ENCODE results near the gene TRPV5. TPM values are rescaled to one million over a fixed set of nuclear protein-coding genes. Genes with fewer than 3 reads are reported as not detected.
"Not testable (repeated sequence)": the region's sequence is repeated elsewhere in the genome, so short reads cannot be mapped to it uniquely, and the experiment has no call there.

The TRPV5 gene
- total RNA-seq (not detected), polyA plus RNA-seq (not detected)
- long read RNA-seq, donor 1 = 0 reads
- long read RNA-seq, donor 2 = 0 reads

DNA sequence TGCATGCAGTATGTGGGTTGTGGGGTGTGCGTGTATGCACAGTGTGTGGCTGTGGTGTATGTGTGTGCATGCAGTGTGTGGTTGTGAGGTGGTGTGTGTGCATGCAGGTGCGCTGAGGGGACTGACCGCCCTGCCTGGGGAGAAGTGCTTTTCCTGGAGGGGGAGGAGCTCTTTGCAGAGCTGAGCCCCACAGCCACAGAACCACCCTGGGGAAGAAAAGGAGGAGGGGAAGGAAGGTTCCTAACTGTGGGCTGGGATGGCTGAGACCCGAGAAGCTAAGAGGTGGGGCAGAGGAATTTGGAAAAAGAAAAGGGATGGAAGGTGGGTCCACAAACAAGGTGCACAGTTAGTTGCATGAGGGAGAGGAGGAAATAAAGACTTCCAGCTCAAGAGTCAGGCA, at the start of gene TRPV5:
Gene TRPV5 (minus strand): TSS at position 123 of the 400 bp plus-strand sequence. CDS start 287 bp downstream, outside the sequence.
- ATAC-seq (ENCODE audit: low FRiP score) (no peak), DNase-seq (no peak)
- no peaks in the 10 kb centered on the region for H3K36me3 ChIP-seq (ENCODE audit: control insufficient read depth in 1 of 2, insufficient read depth in 2 of 2, low read length in 1 of 2)
- no peaks in the 10 kb centered on the region for H3K4me1 ChIP-seq (ENCODE audit: control insufficient read depth in 1 of 2, insufficient read depth in 2 of 2, low read length in 2 of 2)
- intact Hi-C loops (cut with DNase I) = no loop called here
- no peak within 1 kb of the TSS for H3K27ac ChIP-seq (ENCODE audit: low read depth in 1 of 2, low read length in 2 of 2)
- WGBS, 2 donors = 62 to 72% methylated on average over 4 of the region's 4 CpGs
- H3K4me3 ChIP-seq (ENCODE audit: low read length in 2 of 2) = no peak within 1 kb of the TSS
- H3K27me3 ChIP-seq (ENCODE audit: control insufficient read depth in 1 of 2, insufficient read depth in 2 of 2, low read length in 1 of 2) = no peaks in the 10 kb centered on the region
- no peaks in the 10 kb centered on the region for H3K9me3 ChIP-seq (ENCODE audit: control insufficient read depth, low read length)

DNA sequence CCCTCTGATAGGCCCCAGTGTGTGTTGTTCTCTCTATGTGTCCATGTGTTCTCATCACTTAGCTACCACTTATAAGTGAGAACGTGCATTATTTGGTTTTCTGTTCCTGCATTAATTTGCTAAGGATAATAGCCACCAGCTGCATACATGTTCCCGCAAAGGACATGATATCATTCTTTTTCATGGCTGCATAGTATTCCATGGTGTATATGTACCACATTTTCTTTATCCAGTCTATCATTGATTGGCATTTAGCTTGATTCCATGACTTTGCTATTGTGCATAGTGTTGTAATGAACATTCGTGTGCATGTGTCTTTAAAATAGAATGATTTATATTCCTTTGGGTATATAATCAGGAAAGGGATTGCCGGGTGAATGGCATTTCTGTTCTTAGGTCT, 44.9 kb upstream of the TRPV5 start:
- intact Hi-C loops (cut with DNase I); H3K36me3 ChIP-seq (ENCODE audit: control insufficient read depth in 1 of 2, insufficient read depth in 2 of 2, low read length in 1 of 2); ATAC-seq (ENCODE audit: low FRiP score); H3K4me1 ChIP-seq (ENCODE audit: control insufficient read depth in 1 of 2, insufficient read depth in 2 of 2, low read length in 2 of 2); H3K27ac ChIP-seq (ENCODE audit: low read depth in 1 of 2, low read length in 2 of 2); DNase-seq; H3K4me3 ChIP-seq (ENCODE audit: low read length in 2 of 2); H3K9me3 ChIP-seq (ENCODE audit: control insufficient read depth, low read length); H3K27me3 ChIP-seq (ENCODE audit: control insufficient read depth in 1 of 2, insufficient read depth in 2 of 2, low read length in 1 of 2): not testable (repeated sequence)
- WGBS, 2 donors = 81 to 85% methylated on average over 4 of the region's 4 CpGs

- intact Hi-C loops (cut with DNase I) = no loop called here
- Histone ChIP-seq H3K27me3 (ENCODE audit: control insufficient read depth in 1 of 2, insufficient read depth in 2 of 2, low read length in 1 of 2) (no peaks in the 10 kb centered on the region), H3K4me1 (ENCODE audit: control insufficient read depth in 1 of 2, insufficient read depth in 2 of 2, low read length in 2 of 2) (no peaks in the 10 kb centered on the region), H3K4me3 (ENCODE audit: low read length in 2 of 2) (no peak overlapping the region), H3K36me3 (ENCODE audit: control insufficient read depth in 1 of 2, insufficient read depth in 2 of 2, low read length in 1 of 2) (no peaks in the 10 kb centered on the region), H3K9me3 (ENCODE audit: control insufficient read depth, low read length) (no peaks in the 10 kb centered on the region), H3K27ac (ENCODE audit: low read depth in 1 of 2, low read length in 2 of 2) (no peak overlapping the region)
- WGBS, 2 donors = 71 to 81% methylated on average over 3 of the region's 3 CpGs
- ATAC-seq (ENCODE audit: low FRiP score) (no peak), DNase-seq (no peak)
These were observed 41.1 kb upstream of the TRPV5 start for GRCh38 chr7:142974626-142975025.

GRCh38 chr7:142969183-142969582, 35.6 kb upstream of the TRPV5 start:
- H3K27ac ChIP-seq (ENCODE audit: low read depth in 1 of 2, low read length in 2 of 2) = no peak overlapping the region
- no peaks in the 10 kb centered on the region for H3K4me1 ChIP-seq (ENCODE audit: control insufficient read depth in 1 of 2, insufficient read depth in 2 of 2, low read length in 2 of 2)
- 41 to 50% methylated on average over 4 of the region's 4 CpGs for WGBS, 2 donors
- peaks cover 1% of the 10 kb centered on the region for H3K9me3 ChIP-seq (ENCODE audit: control insufficient read depth, low read length)
- ATAC-seq (ENCODE audit: low FRiP score) (no peak), DNase-seq (no peak)
- intact Hi-C loops (cut with DNase I) = no loop called here
- H3K4me3 ChIP-seq (ENCODE audit: low read length in 2 of 2) = no peak overlapping the region
- H3K36me3 ChIP-seq (ENCODE audit: control insufficient read depth in 1 of 2, insufficient read depth in 2 of 2, low read length in 1 of 2) = no peaks in the 10 kb centered on the region
- peaks cover 0 to 3% of the 10 kb centered on the region in 2 donors for H3K27me3 ChIP-seq (ENCODE audit: control insufficient read depth in 1 of 2, insufficient read depth in 2 of 2, low read length in 1 of 2)

DNA sequence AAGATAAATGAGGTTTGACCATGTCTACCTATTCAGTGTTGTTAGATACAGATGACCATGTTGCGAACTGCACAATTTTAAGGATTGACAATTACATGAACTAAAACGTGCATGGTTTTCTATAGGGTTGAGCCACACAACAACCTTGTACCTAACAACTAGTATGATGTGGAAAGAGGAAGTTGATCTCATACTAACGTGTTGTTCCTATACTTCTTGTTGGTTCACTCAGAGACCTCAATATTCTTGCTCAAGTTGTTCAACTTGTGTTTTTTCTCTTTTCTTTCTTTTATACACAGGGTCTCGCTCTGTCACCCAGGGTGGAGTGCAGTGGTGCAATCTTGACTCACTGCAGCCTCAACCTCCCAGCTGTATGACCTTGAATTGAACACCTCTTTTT, 34.7 kb upstream of the TRPV5 start:
- WGBS, 2 donors = 82 to 87% methylated on average over 4 of the region's 4 CpGs
- intact Hi-C loops (cut with DNase I) = no loop called here

DNA sequence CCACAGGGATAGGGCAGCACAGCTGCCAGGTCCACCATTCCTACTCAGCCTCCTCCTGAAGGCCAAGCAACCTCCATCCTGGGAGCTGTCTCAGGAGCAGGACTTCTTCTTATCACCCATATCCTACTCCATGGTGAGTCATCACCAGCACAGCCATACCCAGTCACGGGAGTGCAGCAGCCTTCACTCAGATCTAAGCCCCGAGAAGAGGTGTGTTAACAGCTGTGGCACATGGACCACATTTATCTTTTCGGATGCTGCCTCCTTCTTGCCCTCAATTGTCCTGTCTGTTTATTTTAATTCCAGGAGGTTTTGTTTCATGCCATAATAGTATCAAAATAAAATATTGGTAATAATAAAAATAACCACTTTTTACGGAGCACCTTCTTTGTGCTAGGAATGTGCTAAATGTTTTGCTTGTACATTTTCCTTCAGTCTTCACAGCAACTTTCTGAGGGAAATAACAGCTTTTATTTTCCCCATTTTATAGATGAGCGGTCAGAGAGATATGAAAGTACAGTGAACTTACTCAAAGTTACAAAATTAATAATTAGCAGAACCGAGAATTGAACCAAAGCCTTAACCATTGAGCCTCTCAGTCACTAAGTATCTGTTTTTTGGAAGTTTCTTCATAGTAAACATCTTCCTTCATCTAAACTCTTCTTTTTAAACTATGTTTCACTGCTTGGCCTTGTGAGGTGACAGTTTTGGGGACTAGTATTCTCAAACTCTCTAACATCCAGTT, 31.1 kb upstream of the TRPV5 start:
- H3K27me3 ChIP-seq (ENCODE audit: control insufficient read depth in 1 of 2, insufficient read depth in 2 of 2, low read length in 1 of 2) = peaks cover 0 to 3% of the 10 kb centered on the region in 2 donors
- ATAC-seq (ENCODE audit: low FRiP score) (no peak), DNase-seq (no peak)
- no peak overlapping the region for H3K27ac ChIP-seq (ENCODE audit: low read depth in 1 of 2, low read length in 2 of 2)
- no peaks in the 10 kb centered on the region for H3K36me3 ChIP-seq (ENCODE audit: control insufficient read depth in 1 of 2, insufficient read depth in 2 of 2, low read length in 1 of 2)
- no peaks in the 10 kb centered on the region for H3K4me1 ChIP-seq (ENCODE audit: control insufficient read depth in 1 of 2, insufficient read depth in 2 of 2, low read length in 2 of 2)
- H3K9me3 ChIP-seq (ENCODE audit: control insufficient read depth, low read length) = peaks cover 1% of the 10 kb centered on the region
- H3K4me3 ChIP-seq (ENCODE audit: low read length in 2 of 2) = no peak overlapping the region
- 74 to 79% methylated on average over 6 of the region's 6 CpGs for WGBS, 2 donors
- intact Hi-C loops (cut with DNase I) = loop anchor here in 1 of 2 donors (2.0 kb wide), 1 partner anchor 20 kb away; no protein-coding TSS in a partner anchor

More for the DNA sequence above, 34.7 kb upstream of the TRPV5 start:
- Histone ChIP-seq H3K4me1 (ENCODE audit: control insufficient read depth in 1 of 2, insufficient read depth in 2 of 2, low read length in 2 of 2) (no peaks in the 10 kb centered on the region), H3K9me3 (ENCODE audit: control insufficient read depth, low read length) (peaks cover 1% of the 10 kb centered on the region), H3K27ac (ENCODE audit: low read depth in 1 of 2, low read length in 2 of 2) (no peak overlapping the region), H3K27me3 (ENCODE audit: control insufficient read depth in 1 of 2, insufficient read depth in 2 of 2, low read length in 1 of 2) (peaks cover 0 to 3% of the 10 kb centered on the region in 2 donors), H3K36me3 (ENCODE audit: control insufficient read depth in 1 of 2, insufficient read depth in 2 of 2, low read length in 1 of 2) (no peaks in the 10 kb centered on the region), H3K4me3 (ENCODE audit: low read length in 2 of 2) (no peak overlapping the region)
- no peak for ATAC-seq (ENCODE audit: low FRiP score)
- DNase-seq = no peak

DNA sequence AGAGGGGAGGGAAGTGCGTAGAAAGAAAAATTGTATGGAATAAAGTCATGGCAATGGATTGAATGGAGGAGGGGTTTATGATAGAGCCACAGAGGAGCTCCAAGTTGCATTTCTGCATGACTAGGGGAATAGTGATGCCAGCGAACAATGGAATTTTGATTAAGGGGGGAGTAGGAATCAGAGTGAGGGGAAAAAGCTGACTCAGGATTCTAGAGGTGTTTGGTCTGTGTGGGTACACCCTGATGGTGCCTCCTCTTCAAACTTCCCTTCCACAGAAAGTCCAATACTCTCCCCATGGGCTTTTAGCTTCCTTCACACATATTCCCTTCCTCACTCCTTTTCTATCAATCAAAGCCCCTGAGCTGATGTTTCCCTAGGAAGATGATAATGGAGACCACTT, 30.4 kb upstream of the TRPV5 start:
- intact Hi-C loops (cut with DNase I) = loop anchor here in 1 of 2 donors (2.0 kb wide), 1 partner anchor 19 kb away; no protein-coding TSS in a partner anchor
- 80 to 81% methylated on average over 2 of the region's 2 CpGs for WGBS, 2 donors
- H3K27me3 ChIP-seq (ENCODE audit: control insufficient read depth in 1 of 2, insufficient read depth in 2 of 2, low read length in 1 of 2) = peaks cover 0 to 3% of the 10 kb centered on the region in 2 donors
- peaks cover 1% of the 10 kb centered on the region for H3K9me3 ChIP-seq (ENCODE audit: control insufficient read depth, low read length)
- no peaks in the 10 kb centered on the region for H3K4me1 ChIP-seq (ENCODE audit: control insufficient read depth in 1 of 2, insufficient read depth in 2 of 2, low read length in 2 of 2)
- no peaks in the 10 kb centered on the region for H3K36me3 ChIP-seq (ENCODE audit: control insufficient read depth in 1 of 2, insufficient read depth in 2 of 2, low read length in 1 of 2)
- H3K27ac ChIP-seq (ENCODE audit: low read depth in 1 of 2, low read length in 2 of 2) = no peak overlapping the region
- no peak overlapping the region for H3K4me3 ChIP-seq (ENCODE audit: low read length in 2 of 2)
- no peak for DNase-seq
- no peak for ATAC-seq (ENCODE audit: low FRiP score)

- ATAC-seq (ENCODE audit: low FRiP score) (no peak), DNase-seq (no peak)
- no peaks in the 10 kb centered on the region for H3K36me3 ChIP-seq (ENCODE audit: control insufficient read depth in 1 of 2, insufficient read depth in 2 of 2, low read length in 1 of 2)
- intact Hi-C loops (cut with DNase I) = no loop called here
- H3K4me3 ChIP-seq (ENCODE audit: low read length in 2 of 2) = no peak overlapping the region
- no peaks in the 10 kb centered on the region for H3K4me1 ChIP-seq (ENCODE audit: control insufficient read depth in 1 of 2, insufficient read depth in 2 of 2, low read length in 2 of 2)
- peaks cover 1% of the 10 kb centered on the region for H3K9me3 ChIP-seq (ENCODE audit: control insufficient read depth, low read length)
- H3K27me3 ChIP-seq (ENCODE audit: control insufficient read depth in 1 of 2, insufficient read depth in 2 of 2, low read length in 1 of 2) = peaks cover 0 to 3% of the 10 kb centered on the region in 2 donors
- 19 to 45% methylated on average over 1 of the region's 1 CpG for WGBS, 2 donors
- H3K27ac ChIP-seq (ENCODE audit: low read depth in 1 of 2, low read length in 2 of 2) = no peak overlapping the region
These were observed 29.4 kb upstream of the TRPV5 start for GRCh38 chr7:142962991-142963390.

Data from aorta (tissue), 5 donors.